GM23338 (cell line): ENCODE measurements around the gene SLC4A2. TPM values are rescaled to one million over a fixed set of nuclear protein-coding genes. Genes with fewer than 3 reads are reported as not detected.

Experiments
- ATAC-seq: fragments of 200-7000 bp; cut with Tn5 transposase; 3 replicates; pipeline ENCODE4 v1.9.1; 2020
- DNase-seq: peaks from one replicate; pipeline ENCODE4 v3.0.0-alpha.2; 2015; ENCODE audit warnings: low spot score
- H2AFZ ChIP-seq: fragments of 200-600 bp; sonication (generic); 2 replicates; pipeline ENCODE4 v1.8.0; 2016; ENCODE audit warnings: antibody characterized with exemption, mild to moderate bottlenecking, moderate library complexity
- H3F3A ChIP-seq: fragments of 200-600 bp; sonication (generic); replicated peaks from 2 replicates; pipeline ENCODE4 v1.8.0; 2017; ENCODE audit warnings: antibody characterized with exemption, mixed run types, low read depth
- H3K27ac ChIP-seq: fragments of 200-600 bp; sonication (generic); 2 replicates; pipeline ENCODE4 v1.6.1; 2016; ENCODE audit warnings: low read depth
- H3K27me3 ChIP-seq: fragments of 200-600 bp; sonication (generic); 2 replicates; pipeline ENCODE4 v1.8.0; 2016; ENCODE audit warnings: mild to moderate bottlenecking, mixed run types, moderate library complexity; ENCODE audit not compliant: insufficient read depth
- H3K36me3 ChIP-seq: fragments of 200-600 bp; sonication (generic); 2 replicates; pipeline ENCODE4 v1.8.0; 2016; ENCODE audit warnings: mild to moderate bottlenecking; ENCODE audit not compliant: insufficient read depth
- H3K4me1 ChIP-seq: fragments of 200-600 bp; sonication (generic); 2 replicates; pipeline ENCODE4 v1.8.0; 2016; ENCODE audit warnings: mild to moderate bottlenecking, moderate library complexity; ENCODE audit not compliant: insufficient read depth
- H3K4me2 ChIP-seq: fragments of 200-600 bp; sonication (generic); 2 replicates; pipeline ENCODE4 v1.7.1; 2017; ENCODE audit warnings: mixed run types
- H3K4me3 ChIP-seq: fragments of 200-600 bp; sonication (generic); 2 replicates; pipeline ENCODE4 v1.6.1; 2016; ENCODE audit warnings: mixed run types
- H3K79me2 ChIP-seq: fragments of 200-600 bp; sonication (generic); replicated peaks from 2 replicates; pipeline ENCODE4 v1.8.0; 2017; ENCODE audit warnings: mild to moderate bottlenecking; ENCODE audit not compliant: insufficient read depth
- H3K9me2 ChIP-seq: fragments of 200-600 bp; sonication (generic); 2 replicates; pipeline ENCODE4 v1.8.0; 2017; ENCODE audit not compliant: insufficient read depth
- H4K20me1 ChIP-seq: fragments of 200-600 bp; sonication (generic); replicated peaks from 2 replicates; pipeline ENCODE4 v1.8.0; 2017; ENCODE audit warnings: mild to moderate bottlenecking; ENCODE audit not compliant: insufficient read depth
- H3K27ac Mint-ChIP-seq: 2 replicates; pipeline ENCODE4 v1.8.0; 2020; ENCODE audit warnings: inconsistent platforms, mild to moderate bottlenecking, moderate library complexity, mixed read lengths
- H3K27me3 Mint-ChIP-seq: 3 replicates; pipeline ENCODE4 v1.8.0; 2022; ENCODE audit warnings: low read depth, mild to moderate bottlenecking, moderate library complexity, mixed read lengths, inconsistent platforms; ENCODE audit not compliant: insufficient read depth, poor library complexity
- H3K36me3 Mint-ChIP-seq: 3 replicates; pipeline ENCODE4 v1.8.0; 2021; ENCODE audit warnings: low read depth, mild to moderate bottlenecking, inconsistent platforms, moderate library complexity, mixed read lengths
- H3K4me1 Mint-ChIP-seq: 3 replicates; pipeline ENCODE4 v1.8.0; 2020; ENCODE audit warnings: mild to moderate bottlenecking, inconsistent platforms, mixed read lengths
- H3K4me3 Mint-ChIP-seq: 3 replicates; pipeline ENCODE4 v1.8.0; 2021; ENCODE audit warnings: moderate library complexity, mild to moderate bottlenecking, inconsistent platforms, mixed read lengths
- H3K9me3 Mint-ChIP-seq: 3 replicates; pipeline ENCODE4 v1.8.0; 2020; ENCODE audit warnings: moderate library complexity, mild to moderate bottlenecking, inconsistent platforms, mixed read lengths
- CTCF ChIP-seq, 2 experiments: fragments of 200-600 bp in 1 of 2; sonication (generic) in 1 of 2; conservative IDR thresholded peaks; 2 replicates each; pipeline versions ENCODE4 v1.5.1 to v1.6.1; 2016 to 2017; ENCODE audit warnings: antibody characterized with exemption in 2 of 2, low read depth in 2 of 2, mild to moderate bottlenecking in 2 of 2, moderate library complexity in 1 of 2
- ETS1 ChIP-seq: IDR thresholded peaks from 2 replicates; pipeline ENCODE4 v1.6.1; 2016; ENCODE audit warnings: antibody characterized with exemption
- EZH2phosphoT487 ChIP-seq: fragments of 200-600 bp; sonication (generic); IDR thresholded peaks from one replicate; pipeline ENCODE4 v1.8.1; 2018; ENCODE audit warnings: antibody characterized with exemption; ENCODE audit not compliant: unreplicated experiment
- JUNB ChIP-seq: IDR thresholded peaks from one replicate; pipeline ENCODE4 v1.6.1; 2016; ENCODE audit warnings: antibody characterized with exemption; ENCODE audit not compliant: unreplicated experiment
- NANOG ChIP-seq: IDR thresholded peaks from 2 replicates; pipeline ENCODE4 v1.6.1; 2016; ENCODE audit warnings: antibody characterized with exemption, borderline replicate concordance
- POLR2AphosphoS5 ChIP-seq: IDR thresholded peaks from 2 replicates; pipeline ENCODE4 v1.6.1; 2016; ENCODE audit warnings: antibody characterized with exemption, low read depth
- STAT1 ChIP-seq: IDR thresholded peaks from one replicate; pipeline ENCODE4 v1.6.1; 2016; ENCODE audit warnings: antibody characterized with exemption; ENCODE audit not compliant: unreplicated experiment
- ZNF114 ChIP-seq: fragments of 250-450 bp; sonication (Bioruptor Pico); IDR thresholded peaks from 2 replicates; pipeline ENCODE4 v1.5.0; 2020; ENCODE audit warnings: mild to moderate bottlenecking, moderate library complexity
- ZNF331 ChIP-seq: fragments of 250-450 bp; sonication (Bioruptor Pico); IDR thresholded peaks from 2 replicates; pipeline ENCODE4 v1.5.0; 2020; ENCODE audit warnings: low read depth, mild to moderate bottlenecking, moderate library complexity
- ZNF462 ChIP-seq: fragments of 250-450 bp; sonication (Bioruptor Pico); IDR thresholded peaks from 2 replicates; pipeline ENCODE4 v1.5.0; 2020; ENCODE audit warnings: mild to moderate bottlenecking, moderate library complexity
- polyA plus RNA-seq: library from polyadenylated mRNA; unstranded; fragments of >200 nt; fragmentation: Nextera tagmentation; extraction: Ambion mirVana; gene quantifications from 2 replicates; pipeline ENCODE4 v1.2.1, GENCODE V29; 2016
- total RNA-seq: library from RNA; depleted of rRNA; stranded (reverse); fragments of >200 nt; shearing (Covaris generic); gene quantifications from 2 replicates; pipeline ENCODE4 v1.2.3, GENCODE V29; 2014

Gene SLC4A2
- total and polyA plus RNA-seq, 2 experiments from 2014 or later: 64.8 to 106 TPM

GRCh38 chr7:151117565-151117964, 58.2 kb downstream of the SLC4A2 start:
- H3K27ac Mint-ChIP-seq: no peak overlapping the region
- Histone ChIP-seq H3K36me3 (no peaks in the 10 kb centered on the region), H3F3A (peaks cover 10% of the 10 kb centered on the region)

More at GRCh38 chr7:151117565-151117964, 58.2 kb downstream of the SLC4A2 start:
- H2AFZ ChIP-seq: no peak overlapping the region
- H3K27me3 Mint-ChIP-seq: peaks cover 21% of the 10 kb centered on the region
- no peak overlapping the region for H3K4me3 Mint-ChIP-seq
- peaks cover 24% of the 10 kb centered on the region for H3K4me1 Mint-ChIP-seq
- no peak for DNase-seq
- H3K4me1 ChIP-seq: peaks cover 20% of the 10 kb centered on the region
- H3K27me3 ChIP-seq: peaks cover 23% of the 10 kb centered on the region
- TF ChIP-seq CTCF (conservative IDR thresholded peaks at IDR 0.05; ENCODE audit: low read depth in 2 of 2) (no peak), ETS1 (no peak), POLR2AphosphoS5 (no peak), ZNF331 (no peak), STAT1 (no peak), NANOG (no peak), EZH2phosphoT487 (no peak), JUNB (no peak), ZNF462 (CRISPR knock-in tag) (no peak), ZNF114 (no peak)
- peaks cover 3% of the 10 kb centered on the region; the same call in 1 of the 2 replicates for H3K79me2 ChIP-seq
- H3K36me3 Mint-ChIP-seq: peaks cover 27% of the 10 kb centered on the region
- no peak overlapping the region for H3K27ac ChIP-seq
- no peak overlapping the region for H3K4me3 ChIP-seq
- H4K20me1 ChIP-seq: peaks cover 38% of the 10 kb centered on the region
- no peak overlapping the region for H3K4me2 ChIP-seq
- H3K9me2 ChIP-seq: no peaks in the 10 kb centered on the region
- H3K9me3 Mint-ChIP-seq: no peaks in the 10 kb centered on the region
- ATAC-seq: no peak
